Measurements from ENCODE around the gene STRADA.

STRADA gene

DNA sequence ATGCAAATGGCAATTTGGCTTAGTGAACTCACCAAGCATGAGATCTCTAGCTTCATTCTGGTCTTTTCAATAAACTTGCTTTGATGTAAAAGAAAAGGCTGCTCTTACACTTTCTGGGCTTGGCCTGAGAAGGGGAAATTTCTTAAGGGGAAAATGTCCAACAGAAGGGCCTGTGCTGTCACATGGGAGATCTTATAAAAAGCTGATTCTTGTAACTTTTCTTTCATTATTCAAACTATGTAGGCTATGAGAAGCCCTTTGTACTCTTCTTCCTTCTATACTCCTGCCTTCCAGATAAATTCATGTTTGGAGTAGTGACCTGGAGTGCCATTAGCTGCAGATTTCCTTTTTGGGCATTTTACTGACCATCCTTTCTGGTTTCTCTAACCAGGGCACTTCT, 58.6 kb downstream of the STRADA start:
- Histone ChIP-seq H3K36me3 (ENCODE audit: control insufficient read depth, insufficient read depth, low read length) (peaks cover 27% of the 10 kb centered on the region; the same call in 1 of the 2 replicates), H3K9me3 (ENCODE audit: control insufficient read depth, insufficient read depth, low read length) (no peaks in the 10 kb centered on the region), H3K9ac (ENCODE audit: low read depth, low read length) (no peak overlapping the region), H3K4me1 (ENCODE audit: control insufficient read depth, insufficient read depth, low read length) (0 out of 2 replicates have a peak, but pooled peaks cover 6% of the 10 kb centered on the region), H3K27ac (ENCODE audit: low read depth, low read length) (no peak overlapping the region), H3K27me3 (ENCODE audit: control insufficient read depth, insufficient read depth, low read length) (no peaks in the 10 kb centered on the region), H3K4me3 (ENCODE audit: low read depth, low read length) (no peak overlapping the region)

DNA sequence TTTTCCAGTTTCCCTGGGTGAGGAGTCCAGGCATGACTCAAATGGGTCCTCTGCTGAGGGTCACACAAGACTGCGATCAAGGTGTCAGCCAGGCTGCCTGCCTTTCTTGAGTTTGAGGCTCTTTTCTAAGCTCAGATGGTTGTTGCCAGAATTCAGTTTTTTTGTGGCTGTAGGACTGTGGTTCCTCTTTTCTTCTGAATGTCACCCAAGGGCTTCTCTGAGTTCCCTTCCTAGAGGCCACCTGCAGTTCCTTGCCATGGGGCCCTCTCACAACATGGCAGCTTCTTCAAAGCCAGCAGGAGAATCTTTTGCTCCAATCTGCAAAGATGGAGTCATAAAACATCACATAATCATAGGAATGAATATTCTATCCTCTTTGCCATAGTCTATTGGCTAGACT, 59.2 kb downstream of the STRADA start:
- Histone ChIP-seq H3K27me3 (ENCODE audit: control insufficient read depth, insufficient read depth, low read length) (no peaks in the 10 kb centered on the region), H3K4me3 (ENCODE audit: low read depth, low read length) (no peak overlapping the region), H3K9me3 (ENCODE audit: control insufficient read depth, insufficient read depth, low read length) (no peaks in the 10 kb centered on the region), H3K36me3 (ENCODE audit: control insufficient read depth, insufficient read depth, low read length) (peaks cover 27% of the 10 kb centered on the region; the same call in 1 of the 2 replicates), H3K9ac (ENCODE audit: low read depth, low read length) (no peak overlapping the region), H3K27ac (ENCODE audit: low read depth, low read length) (no peak overlapping the region), H3K4me1 (ENCODE audit: control insufficient read depth, insufficient read depth, low read length) (0 out of 2 replicates have a peak, but pooled peaks cover 6% of the 10 kb centered on the region)

- Histone ChIP-seq H3K4me3 (ENCODE audit: low read depth, low read length) (no peak overlapping the region), H3K4me1 (ENCODE audit: control insufficient read depth, insufficient read depth, low read length) (0 out of 2 replicates have a peak, but pooled peaks cover 6% of the 10 kb centered on the region), H3K9ac (ENCODE audit: low read depth, low read length) (no peak overlapping the region), H3K9me3 (ENCODE audit: control insufficient read depth, insufficient read depth, low read length) (no peaks in the 10 kb centered on the region), H3K27ac (ENCODE audit: low read depth, low read length) (no peak overlapping the region), H3K36me3 (ENCODE audit: control insufficient read depth, insufficient read depth, low read length) (peaks cover 27% of the 10 kb centered on the region; the same call in 1 of the 2 replicates), H3K27me3 (ENCODE audit: control insufficient read depth, insufficient read depth, low read length) (no peaks in the 10 kb centered on the region)
These were observed 60.1 kb downstream of the STRADA start for GRCh38 chr17:63681530-63681929.

GRCh38 chr17:63680700-63681099, 60.9 kb downstream of the STRADA start:
- H3K27ac ChIP-seq (ENCODE audit: low read depth, low read length) = no peak overlapping the region
- no peak overlapping the region for H3K4me3 ChIP-seq (ENCODE audit: low read depth, low read length)
- no peaks in the 10 kb centered on the region for H3K27me3 ChIP-seq (ENCODE audit: control insufficient read depth, insufficient read depth, low read length)
- no peaks in the 10 kb centered on the region for H3K9me3 ChIP-seq (ENCODE audit: control insufficient read depth, insufficient read depth, low read length)
- H3K9ac ChIP-seq (ENCODE audit: low read depth, low read length) = no peak overlapping the region
- peaks cover 27% of the 10 kb centered on the region; the same call in 1 of the 2 replicates for H3K36me3 ChIP-seq (ENCODE audit: control insufficient read depth, insufficient read depth, low read length)
- H3K4me1 ChIP-seq (ENCODE audit: control insufficient read depth, insufficient read depth, low read length) = peaks cover 8% of the 10 kb centered on the region; the same call in 1 of the 2 replicates

DNA sequence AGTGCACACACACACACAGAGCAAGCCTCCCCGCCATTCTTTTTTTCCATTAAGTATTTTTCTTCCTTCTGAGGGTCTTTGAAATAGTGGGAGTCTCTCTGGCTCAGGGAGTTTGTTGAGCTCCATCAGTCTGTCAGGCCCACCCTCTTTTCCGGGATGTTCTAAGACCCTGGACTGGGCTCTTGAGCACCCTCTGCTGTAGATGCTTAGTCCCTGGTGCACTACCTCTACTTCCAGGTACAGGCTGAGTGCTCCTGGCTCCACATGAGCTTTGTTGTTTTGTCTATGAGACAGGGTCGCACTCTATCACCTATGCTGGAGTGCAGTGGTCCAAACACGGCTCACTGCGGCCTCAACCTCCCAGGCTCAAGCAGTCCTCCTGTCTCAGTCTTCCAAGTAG, 62.4 kb downstream of the STRADA start:
- Histone ChIP-seq H3K4me3 (ENCODE audit: low read depth, low read length) (no peak overlapping the region), H3K27me3 (ENCODE audit: control insufficient read depth, insufficient read depth, low read length) (no peaks in the 10 kb centered on the region), H3K27ac (ENCODE audit: low read depth, low read length) (no peak overlapping the region), H3K4me1 (ENCODE audit: control insufficient read depth, insufficient read depth, low read length) (peaks cover 22% of the 10 kb centered on the region), H3K36me3 (ENCODE audit: control insufficient read depth, insufficient read depth, low read length) (peaks cover 20% of the 10 kb centered on the region; the same call in 1 of the 2 replicates), H3K9me3 (ENCODE audit: control insufficient read depth, insufficient read depth, low read length) (no peaks in the 10 kb centered on the region), H3K9ac (ENCODE audit: low read depth, low read length) (no peak overlapping the region)

GRCh38 chr17:63676584-63676983, 65.0 kb downstream of the STRADA start:
- no peak overlapping the region for H3K27ac ChIP-seq (ENCODE audit: low read depth, low read length)
- no peaks in the 10 kb centered on the region for H3K9me3 ChIP-seq (ENCODE audit: control insufficient read depth, insufficient read depth, low read length)
- peaks cover 32% of the 10 kb centered on the region for H3K4me1 ChIP-seq (ENCODE audit: control insufficient read depth, insufficient read depth, low read length)
- no peaks in the 10 kb centered on the region for H3K27me3 ChIP-seq (ENCODE audit: control insufficient read depth, insufficient read depth, low read length)
- no peak overlapping the region for H3K4me3 ChIP-seq (ENCODE audit: low read depth, low read length)
- H3K36me3 ChIP-seq (ENCODE audit: control insufficient read depth, insufficient read depth, low read length) = peaks cover 5% of the 10 kb centered on the region; the same call in 1 of the 2 replicates
- no peak overlapping the region for H3K9ac ChIP-seq (ENCODE audit: low read depth, low read length)

DNA sequence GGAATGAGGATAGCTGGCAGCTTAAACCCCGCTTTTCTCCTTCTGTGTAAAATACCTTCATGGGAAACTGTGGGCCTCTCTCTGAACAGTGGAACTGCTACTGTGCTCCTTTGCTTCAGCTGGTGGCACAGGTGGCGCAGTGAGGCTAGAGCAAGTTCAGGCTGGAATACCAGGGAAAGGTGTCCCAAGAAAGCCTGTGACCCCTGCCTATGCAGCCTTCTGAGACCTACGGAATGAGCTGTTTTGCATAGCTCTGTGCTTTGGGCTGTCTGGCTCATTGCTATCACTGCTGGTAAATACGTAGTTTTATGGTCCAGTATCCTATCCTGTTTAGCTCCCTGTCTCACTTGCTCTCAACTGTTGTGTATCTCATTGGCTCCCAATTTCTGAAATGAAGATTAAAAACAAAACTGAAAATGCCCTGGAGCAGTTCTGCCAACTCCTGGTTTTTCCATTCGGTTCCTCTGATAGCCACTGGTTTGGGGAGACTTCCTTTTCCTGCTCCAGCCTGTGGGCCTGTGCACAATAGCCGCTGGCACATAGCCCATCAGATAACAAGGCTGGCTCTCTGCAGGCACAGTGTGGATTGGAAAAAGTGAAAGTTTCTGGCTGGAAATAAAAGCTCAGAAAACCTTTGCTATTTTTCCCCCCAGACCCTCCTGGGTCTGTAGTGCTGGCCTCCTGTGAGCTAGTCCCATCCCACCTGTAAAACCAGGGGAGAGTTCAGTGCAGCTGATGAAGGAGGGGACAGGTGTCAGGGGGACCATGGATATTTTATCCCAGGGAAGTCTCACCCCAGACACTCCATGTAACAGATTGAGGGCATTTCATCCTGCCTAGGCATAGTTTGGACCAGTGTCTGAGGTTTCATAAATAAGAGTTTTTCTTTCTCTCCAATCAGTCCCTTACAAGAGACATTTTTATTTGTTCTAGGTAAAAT, 65.7 kb downstream of the STRADA start:
- no peaks in the 10 kb centered on the region for H3K27me3 ChIP-seq (ENCODE audit: control insufficient read depth, insufficient read depth, low read length)
- H3K27ac ChIP-seq (ENCODE audit: low read depth, low read length) = peak overlapping the region; percentile 71
- peaks cover 5% of the 10 kb centered on the region; the same call in 1 of the 2 replicates for H3K36me3 ChIP-seq (ENCODE audit: control insufficient read depth, insufficient read depth, low read length)
- no peak overlapping the region for H3K9ac ChIP-seq (ENCODE audit: low read depth, low read length)
- no peaks in the 10 kb centered on the region for H3K9me3 ChIP-seq (ENCODE audit: control insufficient read depth, insufficient read depth, low read length)
- H3K4me3 ChIP-seq (ENCODE audit: low read depth, low read length) = no peak overlapping the region
- H3K4me1 ChIP-seq (ENCODE audit: control insufficient read depth, insufficient read depth, low read length) = peaks cover 27% of the 10 kb centered on the region

DNA sequence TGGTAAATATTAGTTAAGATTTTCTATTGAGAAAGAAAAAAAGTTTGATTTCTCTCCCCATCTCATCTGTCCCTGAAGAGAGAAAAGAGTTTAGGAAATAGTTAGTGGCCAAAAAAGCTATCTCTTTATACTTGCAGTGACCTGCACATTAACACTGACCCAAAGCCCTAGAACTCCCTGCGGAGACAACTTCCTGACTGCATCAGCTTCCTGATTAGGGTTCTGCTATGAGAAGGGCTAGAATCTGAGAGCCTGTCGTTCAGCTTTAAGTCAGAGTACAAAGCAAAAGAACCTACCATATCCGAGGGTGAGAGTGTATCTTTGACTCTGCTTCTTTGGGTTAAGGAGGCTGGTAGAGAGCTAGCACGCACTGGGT, 66.4 kb downstream of the STRADA start:
- Histone ChIP-seq H3K4me1 (ENCODE audit: control insufficient read depth, insufficient read depth, low read length) (peaks cover 27% of the 10 kb centered on the region), H3K4me3 (ENCODE audit: low read depth, low read length) (no peak overlapping the region), H3K9ac (ENCODE audit: low read depth, low read length) (no peak overlapping the region), H3K9me3 (ENCODE audit: control insufficient read depth, insufficient read depth, low read length) (no peaks in the 10 kb centered on the region), H3K36me3 (ENCODE audit: control insufficient read depth, insufficient read depth, low read length) (peaks cover 3% of the 10 kb centered on the region; the same call in 1 of the 2 replicates), H3K27me3 (ENCODE audit: control insufficient read depth, insufficient read depth, low read length) (no peaks in the 10 kb centered on the region), H3K27ac (ENCODE audit: low read depth, low read length) (peak overlapping the region; percentile 71)

- Histone ChIP-seq H3K9ac (ENCODE audit: low read depth, low read length) (no peak overlapping the region), H3K4me1 (ENCODE audit: control insufficient read depth, insufficient read depth, low read length) (peaks cover 27% of the 10 kb centered on the region), H3K27me3 (ENCODE audit: control insufficient read depth, insufficient read depth, low read length) (no peaks in the 10 kb centered on the region), H3K4me3 (ENCODE audit: low read depth, low read length) (no peak overlapping the region), H3K27ac (ENCODE audit: low read depth, low read length) (no peak overlapping the region), H3K9me3 (ENCODE audit: control insufficient read depth, insufficient read depth, low read length) (no peaks in the 10 kb centered on the region), H3K36me3 (ENCODE audit: control insufficient read depth, insufficient read depth, low read length) (peaks cover 12% of the 10 kb centered on the region)
These were observed 68.7 kb downstream of the STRADA start for GRCh38 chr17:63672856-63673255.

- Histone ChIP-seq H3K36me3 (ENCODE audit: control insufficient read depth, insufficient read depth, low read length) (peaks cover 31% of the 10 kb centered on the region), H3K4me3 (ENCODE audit: low read depth, low read length) (no peak overlapping the region), H3K4me1 (ENCODE audit: control insufficient read depth, insufficient read depth, low read length) (no peaks in the 10 kb centered on the region), H3K27ac (ENCODE audit: low read depth, low read length) (no peak overlapping the region), H3K9me3 (ENCODE audit: control insufficient read depth, insufficient read depth, low read length) (no peaks in the 10 kb centered on the region), H3K27me3 (ENCODE audit: control insufficient read depth, insufficient read depth, low read length) (no peaks in the 10 kb centered on the region), H3K9ac (ENCODE audit: low read depth, low read length) (no peak overlapping the region)
These were observed 75.9 kb downstream of the STRADA start for GRCh38 chr17:63665527-63666214.

DNA sequence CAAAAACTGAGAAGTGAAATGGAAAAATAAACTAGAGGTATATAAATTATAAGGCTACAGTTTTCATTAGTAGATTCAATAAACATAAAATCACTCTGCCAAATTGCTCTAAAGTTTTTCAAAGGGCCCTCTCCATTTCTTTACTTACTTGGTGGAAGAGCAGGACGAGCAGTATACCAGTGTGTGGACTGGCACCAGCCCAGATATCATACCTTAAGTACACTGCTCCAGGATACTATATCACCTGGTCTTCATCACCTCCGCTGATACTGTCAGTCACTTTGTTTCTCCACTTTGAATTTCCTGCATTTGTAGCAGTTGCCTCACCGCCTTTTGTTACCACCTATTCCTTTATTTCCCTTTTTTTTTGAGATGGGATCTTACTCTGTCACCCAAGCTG, 81.7 kb downstream of the STRADA start:
- Histone ChIP-seq H3K4me3 (ENCODE audit: low read depth, low read length) (no peak overlapping the region), H3K4me1 (ENCODE audit: control insufficient read depth, insufficient read depth, low read length) (no peaks in the 10 kb centered on the region), H3K36me3 (ENCODE audit: control insufficient read depth, insufficient read depth, low read length) (peaks cover 13% of the 10 kb centered on the region), H3K9ac (ENCODE audit: low read depth, low read length) (no peak overlapping the region), H3K27ac (ENCODE audit: low read depth, low read length) (no peak overlapping the region), H3K9me3 (ENCODE audit: control insufficient read depth, insufficient read depth, low read length) (no peaks in the 10 kb centered on the region), H3K27me3 (ENCODE audit: control insufficient read depth, insufficient read depth, low read length) (no peaks in the 10 kb centered on the region)

Measured in HUES48 (cell line).